ENCODE results near the gene ARHGAP24.
"Not testable (repeated sequence)": the region's sequence is repeated elsewhere in the genome, so short reads cannot be mapped to it uniquely, and the experiment has no call there.

The ARHGAP24 gene

GRCh38 chr4:85611661-85612060, 136.7 kb downstream of the ARHGAP24 start:
- H3K4me3 Mint-ChIP-seq: no peak overlapping the region
- H3K4me1 Mint-ChIP-seq (ENCODE audit: low read depth): peaks cover 2% of the 10 kb centered on the region
- no peaks in the 10 kb centered on the region for H3K27me3 Mint-ChIP-seq
- no peaks in the 10 kb centered on the region for H3K36me3 Mint-ChIP-seq
- H3K9me3 Mint-ChIP-seq (ENCODE audit: low read depth): no peaks in the 10 kb centered on the region
- no peak overlapping the region for H3K27ac Mint-ChIP-seq

DNA sequence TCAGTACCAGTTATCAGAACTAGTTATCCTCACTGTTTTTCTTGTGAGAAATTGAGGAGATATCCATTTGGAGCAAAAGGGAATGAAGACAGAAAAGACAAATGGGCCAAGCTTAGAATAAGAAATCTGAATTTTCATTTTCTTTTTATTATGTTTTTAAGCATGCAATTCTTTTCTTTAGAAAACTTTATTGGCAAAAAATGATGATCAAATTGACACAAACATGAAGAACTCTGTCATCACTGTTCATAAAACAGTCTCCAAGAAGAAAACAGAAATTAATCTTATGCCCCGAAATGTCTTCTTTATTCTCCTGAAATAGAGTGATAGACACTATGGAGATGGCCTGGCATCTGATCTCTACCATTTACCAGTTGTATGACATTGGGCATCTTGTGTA, 139.0 kb downstream of the ARHGAP24 start:
- peaks cover 2% of the 10 kb centered on the region for H3K4me1 Mint-ChIP-seq (ENCODE audit: low read depth)
- no peaks in the 10 kb centered on the region for H3K27me3 Mint-ChIP-seq
- H3K4me3 Mint-ChIP-seq: no peak overlapping the region
- H3K9me3 Mint-ChIP-seq (ENCODE audit: low read depth): no peaks in the 10 kb centered on the region
- H3K36me3 Mint-ChIP-seq: no peaks in the 10 kb centered on the region
- no peak overlapping the region for H3K27ac Mint-ChIP-seq

DNA sequence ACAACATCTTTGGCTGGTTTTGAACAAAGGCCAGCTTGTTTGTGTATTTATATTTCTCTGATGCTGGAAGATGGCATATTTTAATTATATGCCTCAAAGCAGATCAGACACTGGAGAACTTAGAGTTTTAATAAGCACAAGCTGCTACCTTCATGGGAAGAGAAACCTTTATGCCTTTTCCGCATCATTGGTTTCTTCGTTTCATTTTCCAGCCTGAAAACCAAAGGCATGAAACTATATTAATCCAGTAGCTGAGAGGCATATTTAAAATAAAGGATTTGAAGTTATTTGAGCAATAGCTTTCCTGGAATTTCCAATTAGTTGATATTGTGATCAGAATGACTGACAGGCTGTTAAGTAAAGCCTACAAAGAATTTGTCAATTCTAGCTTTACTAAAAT, 141.0 kb downstream of the ARHGAP24 start:
- Mint-ChIP-seq H3K4me3 (no peak overlapping the region), H3K36me3 (no peaks in the 10 kb centered on the region), H3K4me1 (ENCODE audit: low read depth) (no peaks in the 10 kb centered on the region), H3K27me3 (no peaks in the 10 kb centered on the region), H3K27ac (no peak overlapping the region), H3K9me3 (ENCODE audit: low read depth) (no peaks in the 10 kb centered on the region)

- no peak overlapping the region for H3K4me3 Mint-ChIP-seq
- no peaks in the 10 kb centered on the region for H3K27me3 Mint-ChIP-seq
- H3K36me3 Mint-ChIP-seq: no peaks in the 10 kb centered on the region
- no peaks in the 10 kb centered on the region for H3K9me3 Mint-ChIP-seq (ENCODE audit: low read depth)
- H3K4me1 Mint-ChIP-seq (ENCODE audit: low read depth): no peaks in the 10 kb centered on the region
- no peak overlapping the region for H3K27ac Mint-ChIP-seq
Observed at GRCh38 chr4:85617202-85617601, 142.3 kb downstream of the ARHGAP24 start.

GRCh38 chr4:85632981-85633380, 158.0 kb downstream of the ARHGAP24 start:
- H3K9me3 Mint-ChIP-seq (ENCODE audit: low read depth): peaks cover 11% of the 10 kb centered on the region
- H3K4me1 Mint-ChIP-seq (ENCODE audit: low read depth): no peaks in the 10 kb centered on the region
- H3K27me3 Mint-ChIP-seq: no peaks in the 10 kb centered on the region
- H3K27ac Mint-ChIP-seq: no peak overlapping the region
- H3K36me3 Mint-ChIP-seq: no peaks in the 10 kb centered on the region
- H3K4me3 Mint-ChIP-seq: no peak overlapping the region

GRCh38 chr4:85637778-85638177, 162.8 kb downstream of the ARHGAP24 start:
- Mint-ChIP-seq H3K4me3 (no peak overlapping the region), H3K27ac (no peak overlapping the region), H3K9me3 (ENCODE audit: low read depth) (no peaks in the 10 kb centered on the region), H3K4me1 (ENCODE audit: low read depth) (no peaks in the 10 kb centered on the region), H3K27me3 (no peaks in the 10 kb centered on the region), H3K36me3 (no peaks in the 10 kb centered on the region)

GRCh38 chr4:85639946-85640345, 165.0 kb downstream of the ARHGAP24 start:
- no peaks in the 10 kb centered on the region for H3K4me1 Mint-ChIP-seq (ENCODE audit: low read depth)
- H3K4me3 Mint-ChIP-seq: no peak overlapping the region
- H3K27ac Mint-ChIP-seq: no peak overlapping the region

DNA sequence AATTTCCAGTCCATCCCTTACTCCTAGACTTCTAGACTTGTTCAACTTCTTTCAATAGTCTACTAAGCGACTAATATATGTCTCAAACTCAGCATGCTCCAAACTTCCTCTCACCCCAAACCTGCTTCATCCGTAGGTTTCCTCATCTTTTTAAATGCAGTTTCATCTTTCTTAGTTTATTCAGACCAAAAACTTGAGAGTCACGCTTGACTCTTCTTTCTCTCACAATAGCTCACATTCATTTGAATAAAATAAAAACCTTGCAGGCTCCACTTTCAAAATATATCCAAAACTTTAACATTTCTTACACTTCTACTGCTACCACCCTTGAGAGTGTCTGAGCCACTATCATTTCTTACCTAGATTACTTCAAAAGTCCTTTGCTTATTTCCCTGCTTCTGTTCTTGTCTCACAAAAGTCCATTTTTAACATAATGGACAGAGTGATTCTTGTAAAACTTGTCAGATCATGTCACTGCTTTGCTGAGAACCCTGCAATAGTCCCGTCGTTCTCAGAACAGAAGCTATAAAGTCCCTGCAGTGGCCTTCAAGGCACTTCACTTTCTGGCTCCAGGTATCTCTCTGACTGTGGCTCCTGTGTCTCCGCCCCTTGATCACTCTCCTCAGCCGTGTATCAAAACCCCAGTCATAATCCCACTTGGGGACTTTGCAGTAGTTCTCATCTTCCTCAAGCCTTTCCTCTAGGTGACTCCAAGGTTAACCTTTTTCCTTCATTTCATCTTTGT, 167.6 kb downstream of the ARHGAP24 start:
- Mint-ChIP-seq H3K36me3 (no peaks in the 10 kb centered on the region), H3K27me3 (no peaks in the 10 kb centered on the region), H3K9me3 (ENCODE audit: low read depth) (no peaks in the 10 kb centered on the region), H3K4me1 (ENCODE audit: low read depth) (no peaks in the 10 kb centered on the region), H3K27ac (no peak overlapping the region), H3K4me3 (no peak overlapping the region)

More at GRCh38 chr4:85639946-85640345, 165.0 kb downstream of the ARHGAP24 start:
- H3K9me3 Mint-ChIP-seq (ENCODE audit: low read depth): no peaks in the 10 kb centered on the region
- H3K27me3 Mint-ChIP-seq: no peaks in the 10 kb centered on the region
- H3K36me3 Mint-ChIP-seq: no peaks in the 10 kb centered on the region

- H3K36me3 Mint-ChIP-seq: no peaks in the 10 kb centered on the region
- H3K9me3 Mint-ChIP-seq (ENCODE audit: low read depth): no peaks in the 10 kb centered on the region
- no peaks in the 10 kb centered on the region for H3K4me1 Mint-ChIP-seq (ENCODE audit: low read depth)
- no peak overlapping the region for H3K4me3 Mint-ChIP-seq
- no peak overlapping the region for H3K27ac Mint-ChIP-seq
- no peaks in the 10 kb centered on the region for H3K27me3 Mint-ChIP-seq
Observed at GRCh38 chr4:85644061-85644460, 169.1 kb downstream of the ARHGAP24 start.

DNA sequence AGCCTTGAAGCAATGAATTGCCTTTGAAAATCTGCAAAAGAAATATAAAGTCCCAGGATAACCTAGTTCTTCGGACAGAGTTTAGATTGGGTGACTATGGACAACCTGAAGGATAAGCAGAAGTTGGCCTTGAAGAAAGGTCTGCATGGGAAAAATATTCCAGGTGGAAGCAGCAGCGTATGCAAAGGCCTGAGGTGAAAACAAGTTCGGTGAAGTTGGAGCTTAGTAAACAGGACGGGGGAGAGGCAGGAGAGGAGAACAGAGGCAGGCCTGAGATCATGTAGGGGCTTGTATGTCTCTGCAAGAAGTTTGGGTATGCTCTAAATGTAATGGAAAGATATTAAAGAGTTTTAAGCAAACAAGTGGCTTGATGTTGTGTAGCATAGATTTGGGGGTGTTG, 176.0 kb downstream of the ARHGAP24 start:
- no peaks in the 10 kb centered on the region for H3K27me3 Mint-ChIP-seq
- H3K27ac Mint-ChIP-seq: no peak overlapping the region
- no peak overlapping the region for H3K4me3 Mint-ChIP-seq
- H3K36me3 Mint-ChIP-seq: no peaks in the 10 kb centered on the region
- no peaks in the 10 kb centered on the region for H3K4me1 Mint-ChIP-seq (ENCODE audit: low read depth)
- no peaks in the 10 kb centered on the region for H3K9me3 Mint-ChIP-seq (ENCODE audit: low read depth)

DNA sequence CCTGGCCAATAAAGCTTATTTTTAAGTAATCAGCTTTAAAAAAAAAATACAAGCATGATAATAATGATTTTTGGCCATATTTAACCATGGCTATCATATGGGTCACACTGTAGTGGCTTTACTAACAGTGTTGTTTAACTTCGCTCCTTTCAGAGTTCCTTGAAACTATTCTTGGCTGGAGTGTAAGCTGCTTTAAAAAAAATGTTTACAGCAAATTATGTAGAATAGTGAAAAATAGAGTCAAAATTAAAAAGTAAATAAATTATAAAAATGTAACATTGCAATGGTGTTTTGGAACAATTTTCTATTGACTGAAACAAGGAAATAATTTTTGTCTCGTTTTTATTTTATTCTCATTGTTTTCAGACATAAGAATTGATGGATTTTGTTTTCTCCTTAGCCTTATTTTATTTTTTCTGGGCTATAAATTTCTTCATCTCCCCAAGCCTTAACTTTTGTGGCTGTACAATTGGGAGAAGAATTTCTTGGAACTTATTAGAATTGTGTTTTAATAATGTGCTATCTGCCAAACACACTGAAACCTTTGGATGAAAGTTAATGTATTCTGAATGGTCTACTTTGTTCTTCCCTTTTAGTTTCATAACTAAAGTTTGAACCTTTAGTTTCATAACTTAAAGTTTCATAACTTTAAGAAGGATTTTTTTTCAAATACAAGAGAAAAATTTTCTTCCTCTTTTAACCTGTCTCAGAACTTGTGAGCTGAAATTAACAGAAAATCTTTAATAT, 182.0 kb downstream of the ARHGAP24 start:
- Mint-ChIP-seq H3K36me3 (no peaks in the 10 kb centered on the region), H3K27me3 (no peaks in the 10 kb centered on the region), H3K4me1 (ENCODE audit: low read depth) (no peaks in the 10 kb centered on the region), H3K27ac (no peak overlapping the region), H3K9me3 (ENCODE audit: low read depth) (no peaks in the 10 kb centered on the region), H3K4me3 (no peak overlapping the region)

GRCh38 chr4:85658766-85659439, 184.0 kb downstream of the ARHGAP24 start:
- no peaks in the 10 kb centered on the region for H3K36me3 Mint-ChIP-seq
- no peaks in the 10 kb centered on the region for H3K4me1 Mint-ChIP-seq (ENCODE audit: low read depth)
- H3K27ac Mint-ChIP-seq: no peak overlapping the region
- no peaks in the 10 kb centered on the region for H3K9me3 Mint-ChIP-seq (ENCODE audit: low read depth)
- no peaks in the 10 kb centered on the region for H3K27me3 Mint-ChIP-seq
- H3K4me3 Mint-ChIP-seq: no peak overlapping the region

DNA sequence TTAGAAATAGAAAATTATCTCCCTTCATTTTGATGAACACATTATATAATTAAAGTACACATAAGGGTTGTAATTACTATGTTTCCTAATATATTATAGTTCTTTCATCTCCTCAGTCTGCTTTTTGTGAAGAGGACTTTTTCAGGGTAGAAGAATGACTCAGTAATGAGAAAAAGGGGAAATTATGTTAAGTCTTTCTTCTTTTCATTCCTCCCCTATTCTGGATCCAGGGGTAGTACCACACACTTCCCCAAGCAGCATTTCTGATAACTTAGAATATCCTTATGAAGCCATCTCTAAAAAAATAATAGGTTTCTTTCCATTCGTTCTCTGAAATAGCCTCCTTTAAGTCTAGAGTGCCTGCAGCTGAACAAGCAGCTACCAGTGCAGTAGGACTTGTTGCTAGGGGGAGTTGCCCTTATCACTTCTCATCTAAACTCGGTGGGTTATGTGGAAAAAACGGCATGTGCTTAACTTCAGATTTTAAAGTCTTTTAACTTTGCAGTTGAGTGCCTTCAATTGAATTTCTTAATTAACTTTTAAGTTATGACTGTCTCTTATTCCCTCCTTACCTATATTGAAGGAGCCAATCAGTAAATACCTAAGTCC, 184.8 kb downstream of the ARHGAP24 start:
- Mint-ChIP-seq H3K4me3 (no peak overlapping the region), H3K27ac (no peak overlapping the region), H3K36me3 (no peaks in the 10 kb centered on the region), H3K9me3 (ENCODE audit: low read depth) (no peaks in the 10 kb centered on the region), H3K4me1 (ENCODE audit: low read depth) (no peaks in the 10 kb centered on the region), H3K27me3 (no peaks in the 10 kb centered on the region)

DNA sequence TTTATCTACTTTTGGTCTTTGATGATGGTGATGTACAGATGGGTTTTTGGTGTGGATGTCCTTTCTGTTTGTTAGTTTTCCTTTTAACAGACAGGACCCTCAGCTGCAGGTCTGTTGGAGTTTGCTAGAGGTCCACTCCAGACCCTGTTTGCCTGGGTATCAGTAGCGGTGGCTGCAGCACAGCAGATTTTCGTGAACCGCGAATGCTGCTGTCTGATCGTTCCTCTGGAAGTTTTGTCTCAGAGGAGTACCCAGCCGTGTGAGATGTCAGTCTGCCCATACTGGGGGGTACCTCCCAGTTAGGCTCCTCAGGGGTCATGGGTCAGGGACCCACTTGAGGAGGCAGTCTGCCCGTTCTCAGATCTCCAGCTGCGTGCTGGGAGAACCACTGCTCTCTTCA, 191.7 kb downstream of the ARHGAP24 start:
- H3K36me3 Mint-ChIP-seq; H3K9me3 Mint-ChIP-seq (ENCODE audit: low read depth); H3K4me3 Mint-ChIP-seq; H3K4me1 Mint-ChIP-seq (ENCODE audit: low read depth); H3K27me3 Mint-ChIP-seq; H3K27ac Mint-ChIP-seq: not testable (repeated sequence)

DNA sequence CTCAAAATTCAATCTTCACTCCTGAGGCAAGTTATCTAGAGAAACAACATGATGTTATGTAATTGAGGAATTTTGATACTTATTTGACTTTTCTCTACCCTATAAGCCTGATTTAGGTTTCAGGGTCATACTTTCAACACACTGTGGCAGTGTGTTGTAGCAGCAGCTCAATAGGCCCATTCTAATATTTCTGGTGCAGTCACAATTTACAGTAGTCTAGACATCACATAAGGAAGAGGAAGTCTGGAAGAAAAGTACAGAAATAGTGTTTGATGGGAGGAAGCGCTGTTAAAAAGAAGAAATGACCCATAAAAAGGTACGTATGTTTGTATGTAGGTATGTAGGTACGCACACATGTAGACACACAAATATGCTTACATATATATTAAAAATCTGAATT, 194.3 kb downstream of the ARHGAP24 start:
- H3K4me3 Mint-ChIP-seq: no peak overlapping the region
- H3K9me3 Mint-ChIP-seq (ENCODE audit: low read depth): no peaks in the 10 kb centered on the region
- no peaks in the 10 kb centered on the region for H3K27me3 Mint-ChIP-seq
- no peaks in the 10 kb centered on the region for H3K4me1 Mint-ChIP-seq (ENCODE audit: low read depth)
- H3K27ac Mint-ChIP-seq: no peak overlapping the region
- no peaks in the 10 kb centered on the region for H3K36me3 Mint-ChIP-seq
